GM12878 (cell line): Measurements from ENCODE around the gene FAM221A. TPM values are rescaled to one million over a fixed set of nuclear protein-coding genes. Genes with fewer than 3 reads are reported as not detected.

ENCODE experiments used
- ATAC-seq: fragments of 200-7000 bp; cut with Tn5 transposase; 3 replicates; pipeline ENCODE4 v1.9.1; 2020; ENCODE audit warnings: mild to moderate bottlenecking, moderate library complexity
- BruUV-seq: library from RNA; stranded (reverse); fragments of 400-500 nt; replicated peaks from 2 replicates; lab custom pipeline; 2021; lab: Mats Ljungman, UMichigan
- CTCF ChIA-PET: fragments of 300-600 bp; sonication (Branson Sonifier 250); formaldehyde crosslinking; extraction: SDS; loops from one replicate; lab custom pipeline; 2021; ENCODE audit warnings: inconsistent platforms; lab: Yijun Ruan, JAX
- POLR2A ChIA-PET: fragments of 350-600 bp; formaldehyde crosslinking; extraction: SDS; loops from one replicate; lab custom pipeline; 2021; ENCODE audit warnings: inconsistent platforms; lab: Charles Lee
- RAD21 ChIA-PET: fragments of 300-600 bp; sonication (Branson Sonifier 250); formaldehyde crosslinking; loops from one replicate; lab custom pipeline; 2023; ENCODE audit warnings: antibody characterized with exemption; ENCODE audit not compliant: unreplicated experiment; lab: Charles Lee
- SMC1A ChIA-PET: fragments of 300-600 bp; sonication (Branson Sonifier 250); formaldehyde crosslinking; loops from one replicate; lab custom pipeline; 2023; ENCODE audit not compliant: unreplicated experiment, uncharacterized antibody; lab: Charles Lee
- DNase-seq: peaks from one replicate; pipeline ENCODE4 v3.0.0-alpha.2; 2011; ENCODE audit warnings: low read depth, low spot score
- FAIRE-seq: peaks from 3 replicates; lab custom pipeline; 2011; peaks lifted over from hg19 to GRCh38; lab: Jason Lieb, UNC
- H2AFZ ChIP-seq: 2 replicates; pipeline ENCODE4 v1.6.0; 2011; ENCODE audit warnings: low read depth, low read length, control low read depth; ENCODE audit not compliant: control insufficient read depth
- H3K27ac ChIP-seq: 2 replicates; pipeline ENCODE4 v1.5.1; 2011; ENCODE audit warnings: control low read depth; ENCODE audit not compliant: control insufficient read depth, insufficient read depth
- H3K27me3 ChIP-seq, 2 experiments: replicated peaks in 1 of 2; 2 replicates each; pipeline versions ENCODE4 v1.6.0 to v1.6.1; 2011; ENCODE audit warnings: low read length in 1 of 2; ENCODE audit not compliant: control insufficient read depth in 2 of 2, insufficient read depth in 2 of 2
- H3K36me3 ChIP-seq, 2 experiments: 2 replicates each; pipeline ENCODE4 v1.5.1; 2011; ENCODE audit warnings: low read length in 1 of 2; ENCODE audit not compliant: control insufficient read depth in 2 of 2, insufficient read depth in 2 of 2
- H3K4me1 ChIP-seq: 2 replicates; pipeline ENCODE4 v1.6.1; 2011; ENCODE audit warnings: mild to moderate bottlenecking, low read length, moderate library complexity, mixed read lengths; ENCODE audit not compliant: control insufficient read depth, insufficient read depth
- H3K4me2 ChIP-seq: 2 replicates; pipeline ENCODE4 v1.6.0; 2011; ENCODE audit warnings: control low read depth; ENCODE audit not compliant: control insufficient read depth, insufficient read depth
- H3K4me3 ChIP-seq: fragments of 200-600 bp; sonication (generic); 2 replicates; pipeline ENCODE4 v1.5.1; 2016
- H3K79me2 ChIP-seq: 2 replicates; pipeline ENCODE4 v1.6.0; 2011; ENCODE audit warnings: low read length; ENCODE audit not compliant: control insufficient read depth, insufficient read depth
- H3K9ac ChIP-seq: 2 replicates; pipeline ENCODE4 v1.8.0; 2011; ENCODE audit warnings: low read length, control low read depth, mixed read lengths; ENCODE audit not compliant: control insufficient read depth, insufficient read depth
- H3K9me3 ChIP-seq: replicated peaks from 3 replicates; pipeline ENCODE4 v1.5.1; 2011; ENCODE audit warnings: mild to moderate bottlenecking, low read length; ENCODE audit not compliant: control insufficient read depth, insufficient read depth
- H4K20me1 ChIP-seq: 2 replicates; pipeline ENCODE4 v1.6.0; 2011; ENCODE audit not compliant: control insufficient read depth, insufficient read depth
- CBX5 ChIP-seq: sonication (generic); IDR thresholded peaks from 2 replicates; pipeline ENCODE4 v1.6.1; 2016; ENCODE audit warnings: low read depth, moderate library complexity, mild to moderate bottlenecking, inconsistent platforms
- CTCF ChIP-seq, 3 experiments: IDR thresholded peaks in 2 of 3; conservative IDR thresholded peaks in 1 of 3; 2 replicates each; pipeline ENCODE4 v1.5.1; 2011; ENCODE audit warnings: low read depth in 3 of 3, low read length in 3 of 3, mild to moderate bottlenecking in 3 of 3, control low read depth in 2 of 3, moderate library complexity in 2 of 3, inconsistent platforms in 1 of 3, mixed read lengths in 1 of 3; ENCODE audit not compliant: control insufficient read depth in 2 of 3, insufficient read depth in 1 of 3; ENCODE audit errors: extremely low read depth in 1 of 3
- ELK1 ChIP-seq: IDR thresholded peaks from 2 replicates; pipeline ENCODE4 v1.6.1; 2012; ENCODE audit warnings: low read depth, low read length, improper control_type of control experiment
- FOXM1 ChIP-seq: IDR thresholded peaks from 2 replicates; pipeline ENCODE4 v1.6.1; 2012; ENCODE audit warnings: low read depth, mild to moderate bottlenecking, inconsistent platforms, low read length, moderate library complexity
- JUNB ChIP-seq: IDR thresholded peaks from 2 replicates; pipeline ENCODE4 v1.6.1; 2016; ENCODE audit warnings: antibody characterized with exemption, mild to moderate bottlenecking
- KLF5 ChIP-seq: fragments of 450-650 bp; IDR thresholded peaks from 2 replicates; pipeline ENCODE4 v1.6.1; 2014; ENCODE audit warnings: mild to moderate bottlenecking; ENCODE audit not compliant: partially characterized antibody
- NR2C2 ChIP-seq: IDR thresholded peaks from 2 replicates; pipeline ENCODE4 v1.6.1; 2011; ENCODE audit warnings: borderline replicate concordance, low read depth; ENCODE audit not compliant: control insufficient read depth, insufficient read length
- PML ChIP-seq: IDR thresholded peaks from 2 replicates; pipeline ENCODE4 v1.6.1; 2012; ENCODE audit warnings: low read length, inconsistent platforms
- RAD21 ChIP-seq: IDR thresholded peaks from 2 replicates; pipeline ENCODE4 v1.6.1; 2011; ENCODE audit warnings: mild to moderate bottlenecking, low read depth, low read length, moderate library complexity; ENCODE audit not compliant: insufficient read depth
- RBBP5 ChIP-seq: fragments of 200-600 bp; sonication (generic); conservative IDR thresholded peaks from 2 replicates; pipeline ENCODE4 v1.6.1; 2016
- RELA ChIP-seq: fragments of 450-650 bp; IDR thresholded peaks from 2 replicates; pipeline ENCODE4 v1.8.0; 2014; ENCODE audit warnings: borderline replicate concordance; ENCODE audit not compliant: partially characterized antibody
- SMAD1 ChIP-seq: fragments of 450-650 bp; IDR thresholded peaks from 2 replicates; pipeline ENCODE4 v1.6.1; 2018; ENCODE audit warnings: mild to moderate bottlenecking, low read depth; ENCODE audit not compliant: partially characterized antibody
- SMAD5 ChIP-seq: IDR thresholded peaks from 2 replicates; pipeline ENCODE4 v1.6.1; 2016; ENCODE audit warnings: antibody characterized with exemption, low read depth
- SMARCA5 ChIP-seq: fragments of 450-650 bp; IDR thresholded peaks from 2 replicates; pipeline ENCODE4 v1.6.1; 2017; ENCODE audit warnings: mild to moderate bottlenecking
- SRF ChIP-seq, 2 experiments: IDR thresholded peaks; 2 replicates each; pipeline ENCODE4 v1.6.1; 2011; ENCODE audit warnings: low read depth in 2 of 2, low read length in 2 of 2, mild to moderate bottlenecking in 1 of 2, moderate library complexity in 1 of 2
- YY1 ChIP-seq: IDR thresholded peaks from 2 replicates; pipeline ENCODE4 v1.6.1; 2011; ENCODE audit warnings: low read depth, mild to moderate bottlenecking, low read length
- ZBED1 ChIP-seq: IDR thresholded peaks from 2 replicates; pipeline ENCODE4 v1.6.1; 2016; ENCODE audit warnings: borderline replicate concordance
- WGBS: methylation state at CpG from one replicate; pipeline ENCODE4 v1.1.6; 2016; ENCODE audit warnings: low lambda C conversion rate; ENCODE audit not compliant: insufficient replicate concordance, insufficient coverage; ENCODE audit errors: missing lambda C conversion rate; 5-methylcytosine and 5-hydroxymethylcytosine counted together
- in situ Hi-C: fragments of 300-500 bp; cut with MboI; formaldehyde crosslinking; loops from 9 replicates; pipeline ENCODE4 v1.14.3; 2018; ENCODE audit warnings: mixed read lengths
- intact Hi-C: fragments of 100-400 bp; cut with micrococcal nuclease; formaldehyde crosslinking; loops from one replicate; pipeline ENCODE4 v1.14.2; 2022; ENCODE audit not compliant: unreplicated experiment
- polyA plus RNA-seq, 11 experiments: library from polyadenylated mRNA; depleted of rRNA in 4 of 11; unstranded in 6 of 11; stranded (reverse) in 5 of 11; fragments of >200 nt; fragmentation: Nextera tagmentation in 4 of 11; fragmentation: Illumina TruSeq in 1 of 11; extraction: Ambion mirVana in 4 of 11; extraction: Trizol in 1 of 11; gene quantifications; 1 replicate in 1 of 11; 2 replicates in 10 of 11; pipeline versions ENCODE4 v1.2.1 to v1.2.3, GENCODE V29; 2011 to 2016; ENCODE audit warnings: inconsistent platforms in 2 of 11, missing spikeins in 2 of 11, low read depth in 1 of 11
- total RNA-seq, 4 experiments: library from RNA; depleted of rRNA in 3 of 4; stranded (reverse); fragments of >200 nt in 3 of 4; fragmentation: Illumina TruSeq in 1 of 4; extraction: Trizol in 1 of 4; gene quantifications; 2 replicates each; pipeline versions ENCODE4 v1.2.1 to v1.2.3, GENCODE V29; 2013 to 2021

Gene FAM221A
- total and polyA plus RNA-seq, 10 of the 15 experiments (the other 5 are each of a cell fraction or from before 2014, with no cell fraction given): 6.3 to 16.7 (median 9.7) TPM

- RAD21 ChIA-PET: no interaction called here
- Histone ChIP-seq H3K9ac (no peak overlapping the region), H3K9me3 (peaks cover 10% of the 10 kb centered on the region; the same call in 2 of the 3 replicates), H3K27ac (no peak overlapping the region), H3K4me2 (no peak overlapping the region), H3K36me3 (no peaks in the 10 kb centered on the region), H2AFZ (no peak overlapping the region), H3K4me1 (no peaks in the 10 kb centered on the region), H3K4me3 (no peak overlapping the region), H3K27me3 (no peaks in the 10 kb centered on the region), H3K79me2 (no peaks in the 10 kb centered on the region), H4K20me1 (no peaks in the 10 kb centered on the region)
- no TSS peak for BruUV-seq
- no peak for DNase-seq
- ATAC-seq: no peak
- TF ChIP-seq SMAD5 (no peak), KLF5 (peak; percentile 37), CBX5 (peak; percentile 97)
- in situ Hi-C loops (no loop called here), intact Hi-C loops (no loop called here)
- 77% methylated on average over 5 of the region's 5 CpGs for WGBS
- FAIRE-seq: no peak
- SMC1A ChIA-PET: no interaction called here
- CTCF ChIA-PET: interaction anchor here (1.0 kb wide), 1 partner anchor 58 kb away, joined by 3 read pairs; no protein-coding TSS in a partner anchor
- POLR2A ChIA-PET: no interaction called here
Measured at GRCh38 chr7:23653942-23654341, 26.1 kb upstream of the FAM221A start.

- DNase-seq: no peak
- intact Hi-C loops (no loop called here), in situ Hi-C loops (no loop called here)
- no peaks in the 10 kb centered on the region for H3K27me3 ChIP-seq
- BruUV-seq: no TSS peak
- H3K4me1 ChIP-seq: no peaks in the 10 kb centered on the region
- ChIA-PET POLR2A (no interaction called here), RAD21 (no interaction called here), CTCF (interaction anchor here (1.0 kb wide), 1 partner anchor 57 kb away, joined by 3 read pairs; no protein-coding TSS in a partner anchor), SMC1A (no interaction called here)
- no peaks in the 10 kb centered on the region for H3K79me2 ChIP-seq
- no peak for ATAC-seq
- H4K20me1 ChIP-seq: no peaks in the 10 kb centered on the region
- no peak overlapping the region for H3K27ac ChIP-seq
- no peak overlapping the region for H3K9ac ChIP-seq
- TF ChIP-seq RBBP5 (no peak), JUNB (no peak), NR2C2 (no peak), CTCF (IDR thresholded peaks at IDR 0.05 in 2 of 3, conservative IDR thresholded peaks at IDR 0.05 in 1 of 3; ENCODE audit: control insufficient read depth in 2 of 3, extremely low read depth in 1 of 3, insufficient read depth in 1 of 3, low read depth in 3 of 3, low read length in 3 of 3) (0 out of 6 replicates have a peak, but pooled peaks of 2 of the 3 experiments have one; percentile 16 to 31), ZBED1 (no peak), SRF (IDR thresholded peaks at IDR 0.05; ENCODE audit: low read depth in 2 of 2, low read length in 2 of 2) (no peak), RAD21 (peak; percentile 15; the same call in 1 of the 2 replicates), SMARCA5 (no peak), SMAD1 (no peak), ELK1 (no peak), RELA (no peak), FOXM1 (no peak), PML (no peak), YY1 (no peak)
- no peak overlapping the region for H3K4me2 ChIP-seq
- H2AFZ ChIP-seq: no peak overlapping the region
- FAIRE-seq: no peak
- no peak overlapping the region for H3K4me3 ChIP-seq
- H3K36me3 ChIP-seq: no peaks in the 10 kb centered on the region
- 0% methylated on average over 1 of the region's 1 CpG for WGBS
- peaks cover 12% of the 10 kb centered on the region; the same call in 2 of the 3 replicates for H3K9me3 ChIP-seq
Measured at GRCh38 chr7:23654508-23654907, 25.5 kb upstream of the FAM221A start.
